OCI-LY7 (cell line): Measurements from ENCODE around the gene EMSY.

ENCODE experiments used
- EZH2phosphoT487 ChIP-seq: fragments of 200-600 bp; sonication (generic); IDR thresholded peaks from 2 replicates; pipeline ENCODE4 v1.6.1; 2018; ENCODE audit warnings: low read depth, borderline replicate concordance, mild to moderate bottlenecking, mixed run types, antibody characterized with exemption, low read length, moderate library complexity, mixed read lengths
- TF ChIP-seq, protein P1 (sequence below): fragments of 200-600 bp; sonication (generic); conservative IDR thresholded peaks from 2 replicates; pipeline ENCODE4 v1.5.1; 2014; ENCODE audit warnings: mild to moderate bottlenecking, antibody characterized with exemption, low read length, moderate library complexity, mixed read lengths

DNA sequence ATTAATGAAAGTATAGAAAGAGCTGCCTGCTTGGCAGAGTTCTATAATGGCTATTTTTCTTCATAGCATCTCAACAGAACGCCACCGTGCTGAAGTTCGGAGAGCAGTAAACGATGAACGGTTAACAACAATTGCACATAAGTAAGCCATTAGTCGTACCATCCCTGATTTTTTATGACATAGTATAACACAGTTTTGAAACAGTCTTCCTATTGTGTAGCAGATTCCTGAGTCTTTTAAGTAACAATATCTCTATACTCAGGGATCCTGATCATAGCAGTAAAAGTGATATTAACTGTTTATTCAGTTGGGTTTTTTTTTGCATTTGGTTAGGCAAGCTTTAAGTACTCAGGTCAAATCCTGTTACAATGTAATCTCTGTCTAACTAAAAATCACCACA, 8.4 kb downstream of the EMSY start:
- TF ChIP-seq, protein P1, sequence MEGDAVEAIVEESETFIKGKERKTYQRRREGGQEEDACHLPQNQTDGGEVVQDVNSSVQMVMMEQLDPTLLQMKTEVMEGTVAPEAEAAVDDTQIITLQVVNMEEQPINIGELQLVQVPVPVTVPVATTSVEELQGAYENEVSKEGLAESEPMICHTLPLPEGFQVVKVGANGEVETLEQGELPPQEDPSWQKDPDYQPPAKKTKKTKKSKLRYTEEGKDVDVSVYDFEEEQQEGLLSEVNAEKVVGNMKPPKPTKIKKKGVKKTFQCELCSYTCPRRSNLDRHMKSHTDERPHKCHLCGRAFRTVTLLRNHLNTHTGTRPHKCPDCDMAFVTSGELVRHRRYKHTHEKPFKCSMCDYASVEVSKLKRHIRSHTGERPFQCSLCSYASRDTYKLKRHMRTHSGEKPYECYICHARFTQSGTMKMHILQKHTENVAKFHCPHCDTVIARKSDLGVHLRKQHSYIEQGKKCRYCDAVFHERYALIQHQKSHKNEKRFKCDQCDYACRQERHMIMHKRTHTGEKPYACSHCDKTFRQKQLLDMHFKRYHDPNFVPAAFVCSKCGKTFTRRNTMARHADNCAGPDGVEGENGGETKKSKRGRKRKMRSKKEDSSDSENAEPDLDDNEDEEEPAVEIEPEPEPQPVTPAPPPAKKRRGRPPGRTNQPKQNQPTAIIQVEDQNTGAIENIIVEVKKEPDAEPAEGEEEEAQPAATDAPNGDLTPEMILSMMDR, result no peak
- no peak for TF ChIP-seq EZH2phosphoT487
